ENCODE measurements around the gene NPAS3.

DNA sequence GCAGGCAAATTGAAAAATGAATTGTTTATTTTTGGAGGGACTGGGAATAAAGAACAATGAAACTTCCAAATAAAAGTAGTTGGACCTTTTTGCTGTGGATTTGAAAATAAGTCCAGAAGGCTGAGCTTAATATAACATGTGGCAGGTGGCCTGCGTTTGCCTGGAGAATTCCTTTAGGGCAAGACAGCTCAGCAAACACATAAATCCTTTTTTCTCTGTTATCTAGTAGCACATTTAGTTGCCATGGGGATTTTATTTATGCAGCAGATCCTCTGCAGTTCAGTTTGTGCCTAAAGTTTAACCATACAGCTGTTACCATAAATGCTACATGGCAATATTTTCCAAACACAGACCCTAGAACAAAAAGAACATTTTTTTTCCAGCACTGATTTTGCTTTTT, 180.0 kb downstream of the NPAS3 start:
- TF ChIP-seq, protein P1, sequence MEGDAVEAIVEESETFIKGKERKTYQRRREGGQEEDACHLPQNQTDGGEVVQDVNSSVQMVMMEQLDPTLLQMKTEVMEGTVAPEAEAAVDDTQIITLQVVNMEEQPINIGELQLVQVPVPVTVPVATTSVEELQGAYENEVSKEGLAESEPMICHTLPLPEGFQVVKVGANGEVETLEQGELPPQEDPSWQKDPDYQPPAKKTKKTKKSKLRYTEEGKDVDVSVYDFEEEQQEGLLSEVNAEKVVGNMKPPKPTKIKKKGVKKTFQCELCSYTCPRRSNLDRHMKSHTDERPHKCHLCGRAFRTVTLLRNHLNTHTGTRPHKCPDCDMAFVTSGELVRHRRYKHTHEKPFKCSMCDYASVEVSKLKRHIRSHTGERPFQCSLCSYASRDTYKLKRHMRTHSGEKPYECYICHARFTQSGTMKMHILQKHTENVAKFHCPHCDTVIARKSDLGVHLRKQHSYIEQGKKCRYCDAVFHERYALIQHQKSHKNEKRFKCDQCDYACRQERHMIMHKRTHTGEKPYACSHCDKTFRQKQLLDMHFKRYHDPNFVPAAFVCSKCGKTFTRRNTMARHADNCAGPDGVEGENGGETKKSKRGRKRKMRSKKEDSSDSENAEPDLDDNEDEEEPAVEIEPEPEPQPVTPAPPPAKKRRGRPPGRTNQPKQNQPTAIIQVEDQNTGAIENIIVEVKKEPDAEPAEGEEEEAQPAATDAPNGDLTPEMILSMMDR (IDR thresholded peaks at IDR 0.05): no peak
- TF ChIP-seq EZH2phosphoT487 (IDR thresholded peaks at IDR 0.05): no peak
- no peak for TF ChIP-seq EZH2 (IDR thresholded peaks at IDR 0.05)
